Endothelial cell of umbilical vein (primary cell): Measurements from ENCODE around the gene ITGAE. TPM values are rescaled to one million over a fixed set of nuclear protein-coding genes. Genes with fewer than 3 reads are reported as not detected.

Experiments
- BruUV-seq: library from RNA; stranded (reverse); fragments of 400-500 nt; replicated peaks from 2 replicates; lab custom pipeline; 2021; lab: Mats Ljungman, UMichigan
- CTCF ChIA-PET: fragments of 300-600, 350-600 bp; sonication (Branson Sonifier 250); formaldehyde crosslinking; loops from one replicate; lab custom pipeline; 2021; ENCODE audit warnings: antibody characterized with exemption, inconsistent platforms; lab: Charles Lee
- POLR2A ChIA-PET: fragments of 300-600, 350-600 bp; sonication (Branson Sonifier 250); formaldehyde crosslinking; loops from one replicate; lab custom pipeline; 2021; ENCODE audit warnings: antibody characterized with exemption, inconsistent platforms; lab: Charles Lee
- DNase-seq: peaks from one replicate; pipeline ENCODE4 v3.0.0-alpha.2; 2011; ENCODE audit warnings: low read depth, low spot score
- FAIRE-seq: peaks from 2 replicates; lab custom pipeline; 2011; peaks lifted over from hg19 to GRCh38; lab: Jason Lieb, UNC
- H2AFZ ChIP-seq: 2 replicates; pipeline ENCODE4 v1.6.0; 2012; ENCODE audit warnings: low read depth, low read length, control low read depth, inconsistent platforms
- H3K27ac ChIP-seq: 2 replicates; pipeline ENCODE4 v1.5.1; 2011; ENCODE audit warnings: low read depth, mild to moderate bottlenecking, control low read depth, low read length, moderate library complexity; ENCODE audit not compliant: insufficient read depth
- H3K27me3 ChIP-seq, 2 experiments: 2 replicates each; pipeline versions ENCODE4 v1.6.0 to v1.6.1; 2011; ENCODE audit warnings: low read length in 2 of 2, mixed read lengths in 1 of 2; ENCODE audit not compliant: control insufficient read depth in 2 of 2, insufficient read depth in 2 of 2
- H3K36me3 ChIP-seq, 2 experiments: 2 replicates in 1 of 2; 3 replicates in 1 of 2; pipeline ENCODE4 v1.5.1; 2011; ENCODE audit warnings: low read length in 2 of 2, mild to moderate bottlenecking in 1 of 2, moderate library complexity in 1 of 2; ENCODE audit not compliant: control insufficient read depth in 2 of 2, insufficient read depth in 2 of 2; ENCODE audit errors: extremely low read depth in 1 of 2
- H3K4me1 ChIP-seq: 3 replicates; pipeline ENCODE4 v1.5.1; 2011; ENCODE audit warnings: mild to moderate bottlenecking, low read length; ENCODE audit not compliant: control insufficient read depth, insufficient read depth; ENCODE audit errors: extremely low read depth
- H3K4me2 ChIP-seq: 2 replicates; pipeline ENCODE4 v1.6.1; 2011; ENCODE audit warnings: low read length, control low read depth, mixed read lengths; ENCODE audit not compliant: insufficient read depth
- H3K4me3 ChIP-seq, 3 experiments: fragments of 200-600 bp in 1 of 3; sonication (generic), shearing (Covaris generic) in 1 of 3; replicated peaks in 1 of 3; 2 replicates each; pipeline ENCODE4 v1.5.1; 2011 to 2016; ENCODE audit warnings: control low read depth in 3 of 3, low read length in 3 of 3, mild to moderate bottlenecking in 2 of 3, inconsistent platforms in 1 of 3, low read depth in 1 of 3, moderate library complexity in 1 of 3; ENCODE audit not compliant: insufficient read depth in 1 of 3
- H3K79me2 ChIP-seq: 2 replicates; pipeline ENCODE4 v1.6.0; 2012; ENCODE audit warnings: low read length, inconsistent platforms; ENCODE audit not compliant: control insufficient read depth, insufficient read depth
- H3K9ac ChIP-seq: replicated peaks from 2 replicates; pipeline ENCODE3; 2011; ENCODE audit warnings: low read length, control low read depth; ENCODE audit not compliant: insufficient read depth; ENCODE audit errors: extremely low read depth
- H3K9me1 ChIP-seq: replicated peaks from 3 replicates; pipeline ENCODE4 v1.6.0; 2011; ENCODE audit warnings: mild to moderate bottlenecking, low read length; ENCODE audit not compliant: control insufficient read depth, insufficient read depth; ENCODE audit errors: extremely low read depth
- H3K9me3 ChIP-seq: replicated peaks from 2 replicates; pipeline ENCODE4 v1.5.1; 2012; ENCODE audit warnings: low read length, inconsistent platforms; ENCODE audit not compliant: control insufficient read depth, insufficient read depth
- H4K20me1 ChIP-seq: replicated peaks from 2 replicates; pipeline ENCODE3; 2011; ENCODE audit warnings: mild to moderate bottlenecking, low read length; ENCODE audit not compliant: control insufficient read depth, insufficient read depth; ENCODE audit errors: extremely low read depth
- EZH2 ChIP-seq: IDR thresholded peaks from 2 replicates; pipeline ENCODE4 v1.6.1; 2012; ENCODE audit warnings: borderline replicate concordance, low read depth, mild to moderate bottlenecking, moderate library complexity, low read length, inconsistent platforms; ENCODE audit not compliant: severe bottlenecking
- FOS ChIP-seq: IDR thresholded peaks from 2 replicates; pipeline ENCODE4 v1.6.1; 2011; ENCODE audit warnings: mild to moderate bottlenecking, low read length, moderate library complexity, borderline replicate concordance; ENCODE audit not compliant: insufficient read depth
- GATA2 ChIP-seq: IDR thresholded peaks from 2 replicates; pipeline ENCODE4 v1.7.0; 2011; ENCODE audit warnings: low read depth, mild to moderate bottlenecking, moderate library complexity, mixed read lengths, low read length; ENCODE audit not compliant: insufficient read length, insufficient read depth
- JUN ChIP-seq: IDR thresholded peaks from 2 replicates; pipeline ENCODE4 v1.6.1; 2011; ENCODE audit warnings: borderline replicate concordance, low read depth; ENCODE audit not compliant: insufficient read length, insufficient read depth
- MYC ChIP-seq: IDR thresholded peaks from one replicate; pipeline ENCODE4 v1.6.1; 2011; ENCODE audit warnings: mild to moderate bottlenecking, low read depth, low read length
- POLR2A ChIP-seq: IDR thresholded peaks from 2 replicates; pipeline ENCODE4 v1.6.1; 2012; ENCODE audit warnings: low read depth, mild to moderate bottlenecking, control low read depth, low read length
- POLR2AphosphoS5 ChIP-seq: IDR thresholded peaks from 2 replicates; pipeline ENCODE4 v1.6.1; 2012; ENCODE audit warnings: low read depth, mild to moderate bottlenecking, control low read depth, low read length, moderate library complexity; ENCODE audit not compliant: insufficient read depth
- dilution Hi-C: fragments of 300-500 bp; cut with MboI; formaldehyde crosslinking; loops from one replicate; pipeline ENCODE4 v1.15.0; 2019; ENCODE audit warnings: low sequenced_read_pairs; ENCODE audit not compliant: extremely low pct_ligation_motif_present
- intact Hi-C: fragments of 100-400 bp; cut with micrococcal nuclease; formaldehyde crosslinking; loops from one replicate; pipeline ENCODE4 v1.10.0; 2022
- polyA plus RNA-seq, 4 experiments: library from polyadenylated mRNA; depleted of rRNA in 3 of 4; stranded (reverse) in 3 of 4; unstranded in 1 of 4; fragments of >200 nt; gene quantifications; 2 replicates each; pipeline versions ENCODE4 v1.2.1 to v1.2.3, GENCODE V29; 2011 to 2012; ENCODE audit warnings: missing spikeins in 1 of 4
- total RNA-seq: library from RNA; stranded (reverse); gene quantifications from 2 replicates; pipeline ENCODE4 v1.2.3, GENCODE V29; 2021
- TF ChIP-seq, protein P1 (sequence below), 2 donors: IDR thresholded peaks; 1 replicate in 1 of 2; 2 replicates in 1 of 2; pipeline ENCODE4 v1.5.1; 2011; ENCODE audit warnings: low read length in 2 of 2, mild to moderate bottlenecking in 2 of 2, moderate library complexity in 2 of 2, control low read depth in 1 of 2, inconsistent platforms in 1 of 2, low read depth in 1 of 2; ENCODE audit not compliant: insufficient read depth in 1 of 2; ENCODE audit errors: extremely low read depth in 1 of 2
- TF ChIP-seq, protein P2 (sequence below): IDR thresholded peaks from 2 replicates; pipeline ENCODE4 v1.6.1; 2011; ENCODE audit not compliant: insufficient read depth, insufficient read length

Gene ITGAE
- total and polyA plus RNA-seq, 2 donors (not counting 3 experiments of a cell fraction or from before 2014, with no cell fraction given): 29.6 to 71.6 TPM

DNA sequence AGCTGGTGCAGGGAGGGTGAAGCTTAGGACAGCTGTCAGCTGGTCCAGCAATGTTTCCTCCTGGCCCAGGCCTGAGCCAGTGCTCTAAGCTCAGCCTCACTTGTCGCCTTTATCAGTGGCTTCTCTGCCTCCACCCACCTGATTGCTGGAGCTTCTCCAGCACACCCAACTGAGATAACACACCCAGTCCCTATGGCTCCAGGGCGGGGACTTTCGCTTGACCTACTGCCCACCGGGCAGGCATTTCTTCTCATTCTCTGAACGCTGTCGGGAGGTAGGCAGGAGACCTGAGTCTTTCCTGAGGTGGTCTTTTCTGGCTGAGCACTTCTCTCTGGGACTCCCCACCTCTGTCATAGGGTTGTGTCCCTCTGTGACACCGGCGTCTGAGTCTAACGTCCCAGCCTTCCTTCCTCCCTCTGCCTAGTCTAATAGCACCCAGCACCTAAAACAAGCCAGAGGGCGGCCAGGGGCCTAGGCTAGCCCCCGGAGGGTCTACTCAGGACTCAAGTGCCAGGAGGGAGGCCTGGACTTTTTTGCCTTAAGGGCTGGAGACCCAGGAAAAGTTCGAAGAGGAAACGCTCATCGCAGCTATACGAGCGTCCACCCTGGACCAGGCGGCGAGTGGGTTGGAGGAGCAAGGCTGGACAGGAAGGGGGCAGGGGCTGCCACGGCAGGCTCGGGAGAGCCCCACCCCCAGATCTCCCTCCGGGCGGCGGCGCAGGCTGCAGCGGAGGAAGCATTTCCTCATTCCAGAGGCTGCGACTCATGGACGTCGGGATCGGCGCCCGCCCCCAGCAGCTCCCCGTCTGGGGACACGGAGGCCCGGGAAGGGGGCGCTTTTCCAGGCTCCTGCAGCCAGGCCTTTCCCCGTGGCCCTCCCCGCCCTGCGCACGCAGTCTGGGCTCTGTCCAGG lies 133.4 kb downstream of the ITGAE start:
- BruUV-seq: TSS peak; percentile 34

More for the DNA sequence above, 133.4 kb downstream of the ITGAE start:
- peak; percentile 15 for FAIRE-seq
- Histone ChIP-seq H3K27ac (peak overlapping the region; percentile 97), H3K9me3 (no peaks in the 10 kb centered on the region), H3K4me1 (peaks cover 24% of the 10 kb centered on the region), H3K79me2 (peaks cover 47% of the 10 kb centered on the region), H2AFZ (no peak overlapping the region), H3K36me3 (peaks cover 5 to 21% of the 10 kb centered on the region in 2 experiments), H3K9ac (peak overlapping the region; percentile 99), H3K4me3 (peak overlapping the region; percentile 61 to 87 (median 73)), H4K20me1 (peaks cover 3% of the 10 kb centered on the region), H3K9me1 (no peaks in the 10 kb centered on the region), H3K4me2 (peak overlapping the region; percentile 89), H3K27me3 (no peaks in the 10 kb centered on the region)
- dilution Hi-C loops (no loop called here), intact Hi-C loops (loop anchor here (1.0 to 5.0 kb wide), 3 partner anchors 31 to 65 kb away; partner anchors contain the start of genes CTNS, HASPIN and SHPK)
- DNase-seq: peak; percentile 92
- ChIA-PET POLR2A (interaction anchor here (0.6 to 3.1 kb wide), 6 partner anchors 9 to 619 kb away, joined by 3 to 18 read pairs (median 7); partner anchors contain the start of genes CTNS, HASPIN and SHPK), CTCF (interaction anchor here (1.3 to 2.0 kb wide), 3 partner anchors 15 to 619 kb away, joined by 4 to 7 read pairs (median 5); partner anchors contain the start of genes CTNS and SHPK)
- peak; percentile 45 for TF ChIP-seq POLR2AphosphoS5
- TF ChIP-seq, protein P1, sequence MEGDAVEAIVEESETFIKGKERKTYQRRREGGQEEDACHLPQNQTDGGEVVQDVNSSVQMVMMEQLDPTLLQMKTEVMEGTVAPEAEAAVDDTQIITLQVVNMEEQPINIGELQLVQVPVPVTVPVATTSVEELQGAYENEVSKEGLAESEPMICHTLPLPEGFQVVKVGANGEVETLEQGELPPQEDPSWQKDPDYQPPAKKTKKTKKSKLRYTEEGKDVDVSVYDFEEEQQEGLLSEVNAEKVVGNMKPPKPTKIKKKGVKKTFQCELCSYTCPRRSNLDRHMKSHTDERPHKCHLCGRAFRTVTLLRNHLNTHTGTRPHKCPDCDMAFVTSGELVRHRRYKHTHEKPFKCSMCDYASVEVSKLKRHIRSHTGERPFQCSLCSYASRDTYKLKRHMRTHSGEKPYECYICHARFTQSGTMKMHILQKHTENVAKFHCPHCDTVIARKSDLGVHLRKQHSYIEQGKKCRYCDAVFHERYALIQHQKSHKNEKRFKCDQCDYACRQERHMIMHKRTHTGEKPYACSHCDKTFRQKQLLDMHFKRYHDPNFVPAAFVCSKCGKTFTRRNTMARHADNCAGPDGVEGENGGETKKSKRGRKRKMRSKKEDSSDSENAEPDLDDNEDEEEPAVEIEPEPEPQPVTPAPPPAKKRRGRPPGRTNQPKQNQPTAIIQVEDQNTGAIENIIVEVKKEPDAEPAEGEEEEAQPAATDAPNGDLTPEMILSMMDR (IDR thresholded peaks at IDR 0.05; ENCODE audit: extremely low read depth in 1 of 2, insufficient read depth in 1 of 2, low read depth in 1 of 2, low read length in 2 of 2): peak in 1 of 2 donors; percentile 17
- no peak for TF ChIP-seq JUN
- no peak for TF ChIP-seq GATA2
- TF ChIP-seq POLR2A: peak; percentile 71
- TF ChIP-seq MYC: peak; percentile 39
- TF ChIP-seq EZH2: no peak
- TF ChIP-seq, protein P2, sequence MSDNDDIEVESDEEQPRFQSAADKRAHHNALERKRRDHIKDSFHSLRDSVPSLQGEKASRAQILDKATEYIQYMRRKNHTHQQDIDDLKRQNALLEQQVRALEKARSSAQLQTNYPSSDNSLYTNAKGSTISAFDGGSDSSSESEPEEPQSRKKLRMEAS: no peak
- peak; percentile 63 for TF ChIP-seq FOS
